IMR-90 (cell line): ENCODE data around the gene FLT3.

Source experiments
- MXI1 ChIP-seq: IDR thresholded peaks from 2 replicates; pipeline ENCODE4 v1.6.1; 2012; ENCODE audit warnings: low read depth, mild to moderate bottlenecking, low read length, moderate library complexity, borderline replicate concordance
- POLR2A ChIP-seq: IDR thresholded peaks from 2 replicates; pipeline ENCODE4 v1.6.1; 2012; ENCODE audit warnings: mild to moderate bottlenecking, low read depth, low read length
- RAD21 ChIP-seq: IDR thresholded peaks from 2 replicates; pipeline ENCODE4 v1.6.1; 2012; ENCODE audit warnings: low read length, improper control_type of control experiment
- TF ChIP-seq, protein P1 (sequence below): conservative IDR thresholded peaks from 2 replicates; pipeline ENCODE4 v1.5.1; 2012; ENCODE audit warnings: mild to moderate bottlenecking, low read depth, low read length, improper control_type of control experiment

DNA sequence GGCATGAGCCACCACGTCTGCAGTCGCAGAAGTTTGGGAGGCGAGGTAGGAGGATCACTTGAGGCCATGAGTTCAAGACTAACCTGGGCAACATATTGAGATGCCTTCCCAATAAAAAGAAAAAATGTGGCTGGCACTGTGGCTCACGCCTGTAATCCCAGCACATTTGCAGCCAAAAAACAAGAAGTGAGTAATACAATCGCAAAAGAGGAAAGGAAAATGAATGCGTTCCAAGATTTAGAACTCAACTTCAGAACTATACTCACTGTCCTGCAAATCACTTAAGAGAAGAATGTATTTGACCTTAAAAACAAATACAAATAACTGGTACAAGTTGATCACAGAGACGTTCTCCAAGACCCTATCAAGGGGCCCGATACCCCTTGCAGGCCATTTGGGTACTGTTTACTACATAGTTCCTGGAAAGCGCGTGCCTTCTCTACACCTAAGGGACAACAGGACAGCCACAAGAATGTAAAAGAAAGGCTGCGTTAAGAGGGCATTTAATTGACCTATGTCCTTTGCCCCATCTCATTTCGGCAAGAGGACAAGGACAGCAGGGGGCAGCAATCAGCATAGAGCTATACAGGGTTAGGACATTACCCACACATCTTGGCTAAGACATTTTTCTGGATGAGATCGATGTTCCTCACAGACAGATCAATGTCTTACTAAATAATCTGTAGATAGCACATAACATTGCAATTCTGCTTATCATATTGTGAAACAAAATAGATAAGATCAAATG is 41.3 kb downstream of the FLT3 start:
- TF ChIP-seq, protein P1, sequence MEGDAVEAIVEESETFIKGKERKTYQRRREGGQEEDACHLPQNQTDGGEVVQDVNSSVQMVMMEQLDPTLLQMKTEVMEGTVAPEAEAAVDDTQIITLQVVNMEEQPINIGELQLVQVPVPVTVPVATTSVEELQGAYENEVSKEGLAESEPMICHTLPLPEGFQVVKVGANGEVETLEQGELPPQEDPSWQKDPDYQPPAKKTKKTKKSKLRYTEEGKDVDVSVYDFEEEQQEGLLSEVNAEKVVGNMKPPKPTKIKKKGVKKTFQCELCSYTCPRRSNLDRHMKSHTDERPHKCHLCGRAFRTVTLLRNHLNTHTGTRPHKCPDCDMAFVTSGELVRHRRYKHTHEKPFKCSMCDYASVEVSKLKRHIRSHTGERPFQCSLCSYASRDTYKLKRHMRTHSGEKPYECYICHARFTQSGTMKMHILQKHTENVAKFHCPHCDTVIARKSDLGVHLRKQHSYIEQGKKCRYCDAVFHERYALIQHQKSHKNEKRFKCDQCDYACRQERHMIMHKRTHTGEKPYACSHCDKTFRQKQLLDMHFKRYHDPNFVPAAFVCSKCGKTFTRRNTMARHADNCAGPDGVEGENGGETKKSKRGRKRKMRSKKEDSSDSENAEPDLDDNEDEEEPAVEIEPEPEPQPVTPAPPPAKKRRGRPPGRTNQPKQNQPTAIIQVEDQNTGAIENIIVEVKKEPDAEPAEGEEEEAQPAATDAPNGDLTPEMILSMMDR = peak; percentile 32
- peak; percentile 29; the same call in 1 of the 2 replicates for TF ChIP-seq RAD21
- TF ChIP-seq POLR2A = no peak
- no peak for TF ChIP-seq MXI1
